ENCODE data around the gene ZNF750.

The ZNF750 gene

GRCh38 chr17:82859431-82860403, 19.9 kb upstream of the ZNF750 start:
- no peak for DNase-seq (ENCODE audit: low read depth, low spot score)

DNA sequence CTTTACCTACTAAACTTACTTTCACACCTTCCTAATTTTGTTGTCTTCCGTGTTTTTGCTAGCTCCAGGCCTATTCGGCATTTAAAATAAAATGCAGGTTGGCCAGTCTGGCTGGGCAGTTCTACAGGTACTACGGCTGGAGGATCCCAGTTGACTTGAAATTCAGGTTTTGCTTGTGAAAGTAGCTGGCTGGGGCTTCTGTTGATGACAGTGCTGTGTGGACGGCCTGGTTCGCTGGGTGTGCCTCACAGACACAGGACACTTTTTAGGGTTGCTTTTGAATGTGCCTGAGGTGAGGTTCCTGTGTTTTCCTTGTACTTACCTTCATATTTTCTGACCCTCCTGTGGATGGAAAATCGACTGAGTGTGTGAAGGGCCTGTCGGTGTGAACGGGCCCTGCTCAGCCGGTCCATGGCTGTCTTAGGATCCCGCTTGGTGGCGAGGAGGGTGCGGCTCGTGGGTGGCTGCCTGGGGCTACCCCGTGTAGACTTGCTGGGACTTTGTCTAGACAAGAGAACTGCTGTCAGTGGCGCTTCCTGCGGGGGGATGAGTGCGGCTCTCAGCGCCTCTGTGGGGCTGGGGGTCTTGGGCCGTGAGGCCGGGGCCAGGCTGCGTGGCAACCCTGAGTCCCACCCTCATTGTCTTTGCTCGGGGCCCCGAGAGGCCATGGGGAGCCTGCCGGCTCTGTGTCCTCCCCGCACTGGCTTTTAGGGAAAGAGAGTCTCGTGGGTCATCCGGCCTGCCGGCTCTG, 18.7 kb upstream of the ZNF750 start:
- DNase-seq (ENCODE audit: low read depth, low spot score) = no peak

GRCh38 chr17:82856361-82856760, 16.5 kb upstream of the ZNF750 start:
- no peak for DNase-seq (ENCODE audit: low read depth, low spot score)

DNA sequence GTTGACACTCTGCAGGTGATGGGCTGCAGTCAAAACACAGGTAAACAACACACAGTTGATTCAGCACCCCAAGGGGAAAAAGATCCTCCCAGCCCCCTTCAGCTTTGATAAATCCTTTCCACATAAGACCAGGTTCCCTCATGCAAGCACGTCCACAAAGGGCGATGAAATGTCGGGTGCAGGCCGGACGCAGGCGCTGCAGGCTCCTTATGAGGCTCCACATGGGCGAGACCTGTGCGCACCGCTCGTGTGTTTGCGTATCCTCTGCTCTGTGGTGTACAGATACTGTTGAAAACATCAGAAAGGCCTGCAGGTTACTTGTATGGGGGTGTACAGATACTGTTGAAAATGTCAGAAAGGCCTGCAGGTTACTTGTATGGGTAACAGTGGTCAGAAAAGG, 14.4 kb upstream of the ZNF750 start:
- no peak for DNase-seq (ENCODE audit: low read depth, low spot score)

- no peak for DNase-seq (ENCODE audit: low read depth, low spot score)
Measured at GRCh38 chr17:82851381-82851780, 11.6 kb upstream of the ZNF750 start.

DNA sequence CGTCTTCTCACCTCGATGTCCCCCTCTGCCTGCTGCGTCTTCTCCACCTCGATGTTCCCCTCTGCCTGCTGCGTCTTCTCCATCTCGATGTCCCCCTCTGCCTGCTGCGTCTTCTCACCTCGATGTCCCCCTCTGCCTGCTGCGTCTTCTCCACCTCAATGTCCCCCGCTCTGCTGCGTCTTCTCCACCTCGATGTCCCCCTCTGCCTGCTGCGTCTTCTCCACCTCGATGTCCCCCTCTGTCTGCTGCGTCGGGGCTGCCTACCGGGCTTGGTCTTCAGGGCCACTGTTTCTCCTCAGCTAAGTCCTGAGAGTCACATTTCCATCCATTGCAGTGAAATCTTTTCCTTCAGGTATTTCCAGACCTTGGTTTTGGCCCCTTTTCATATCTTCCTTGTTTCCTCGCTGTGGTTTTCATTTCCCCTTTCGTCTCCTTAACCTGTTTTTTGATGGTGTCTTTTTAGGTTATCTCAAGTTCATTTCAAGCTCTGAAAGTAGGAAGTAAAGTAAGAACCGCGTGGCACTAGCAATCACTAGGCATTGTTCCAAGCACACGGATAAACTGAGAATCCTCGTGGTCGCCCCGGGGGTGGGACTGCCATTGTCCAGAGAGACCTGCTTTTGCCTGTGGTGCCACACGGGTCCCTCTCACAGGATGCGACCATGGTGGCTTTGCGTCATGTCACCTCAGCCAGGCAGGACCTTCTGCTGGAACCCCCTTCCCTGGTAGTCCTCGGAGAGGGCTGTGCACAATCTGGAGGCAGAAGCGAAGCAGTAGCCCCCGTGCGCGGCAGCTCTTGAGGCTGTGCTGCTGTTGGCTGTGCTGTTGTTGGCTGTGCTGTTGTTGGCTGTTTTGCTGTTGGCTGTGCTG, 9.5 kb upstream of the ZNF750 start:
- no peak for DNase-seq (ENCODE audit: low read depth, low spot score)

- no peak for DNase-seq (ENCODE audit: low read depth, low spot score)
Measured at GRCh38 chr17:82848022-82848592, 8.3 kb upstream of the ZNF750 start.

GRCh38 chr17:82846061-82846691, 6.4 kb upstream of the ZNF750 start:
- DNase-seq (ENCODE audit: low read depth, low spot score) = no peak

GRCh38 chr17:82845163-82845807, 5.5 kb upstream of the ZNF750 start:
- DNase-seq (ENCODE audit: low read depth, low spot score) = no peak

DNA sequence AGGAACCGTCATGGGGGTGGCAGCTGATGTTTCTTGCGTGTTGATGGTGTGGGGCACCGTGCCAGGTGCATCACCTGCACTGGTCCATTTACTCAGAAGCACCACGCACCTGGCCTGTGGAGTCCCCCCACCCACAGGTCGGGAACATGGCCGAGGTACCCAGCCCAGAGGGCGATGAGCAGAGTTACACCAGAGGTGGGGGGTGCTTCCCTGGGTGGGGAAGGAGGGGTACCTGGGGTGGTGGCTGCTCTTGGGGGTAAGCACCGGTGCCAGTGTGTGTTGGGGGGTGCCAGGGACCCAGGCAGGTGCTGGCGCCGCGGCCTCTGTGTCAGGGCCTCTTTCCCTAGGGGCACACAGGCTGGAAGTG, 5.0 kb upstream of the ZNF750 start:
- DNase-seq (ENCODE audit: low read depth, low spot score) = no peak

GRCh38 chr17:82843904-82844680, 4.3 kb upstream of the ZNF750 start:
- no peak for DNase-seq (ENCODE audit: low read depth, low spot score)

- no peak for DNase-seq (ENCODE audit: low read depth, low spot score)
Measured at GRCh38 chr17:82841921-82842596, 2.2 kb upstream of the ZNF750 start.

DNA sequence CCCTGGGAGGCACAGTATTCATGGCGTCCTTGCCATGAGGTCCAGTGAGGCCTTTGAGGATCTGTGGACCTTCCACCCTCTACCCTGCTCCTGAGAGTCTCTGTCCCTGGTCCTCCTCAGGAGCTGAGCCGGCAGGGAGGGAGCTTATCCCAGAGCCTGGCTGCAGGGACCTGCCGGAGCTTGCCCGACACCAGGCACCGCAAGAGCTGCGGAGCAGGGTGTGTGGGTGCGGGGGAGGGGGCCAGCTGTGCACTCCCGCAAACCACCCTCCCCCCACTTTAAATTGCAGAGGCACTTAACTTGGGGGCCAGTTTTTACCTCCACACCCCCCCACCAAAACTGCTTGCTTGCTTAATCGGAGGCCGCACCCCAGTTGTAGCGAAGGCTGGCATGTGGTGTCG, 609 bp upstream of the ZNF750 start:
- no peak for DNase-seq (ENCODE audit: low read depth, low spot score)

- no peak for DNase-seq (ENCODE audit: low read depth, low spot score)
Measured at GRCh38 chr17:82838386-82839063, 1.3 kb downstream of the ZNF750 start.

- DNase-seq (ENCODE audit: low read depth, low spot score) = no peak
Measured at GRCh38 chr17:82837586-82838320, 2.1 kb downstream of the ZNF750 start.

DNA sequence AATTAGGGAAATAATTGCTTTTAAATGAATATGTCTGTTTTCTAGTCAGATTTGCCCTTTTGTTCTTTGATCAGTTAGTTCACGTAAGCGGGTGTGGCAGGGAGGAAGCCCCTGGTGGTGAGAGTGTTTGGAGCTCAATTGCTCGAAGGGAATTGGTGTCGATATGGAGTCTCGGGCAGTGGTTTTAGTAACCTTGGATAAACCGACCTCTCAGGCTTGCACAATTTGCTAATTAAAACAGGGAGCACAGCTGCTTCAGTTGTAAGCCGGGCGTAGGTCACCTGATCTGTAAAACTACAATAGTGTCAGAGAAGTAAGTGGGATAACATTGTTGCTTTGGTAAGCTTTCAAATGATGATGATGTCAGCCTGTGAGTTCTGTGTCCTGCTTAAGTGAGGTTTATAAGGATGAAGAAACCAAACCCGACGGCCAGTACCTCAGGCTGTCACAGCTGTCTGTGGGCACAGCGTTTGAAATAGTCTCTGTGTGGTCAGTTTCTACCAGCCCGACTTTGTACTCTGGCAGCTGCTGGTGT, 2.9 kb downstream of the ZNF750 start:
- no peak for DNase-seq (ENCODE audit: low read depth, low spot score)

- no peak for DNase-seq (ENCODE audit: low read depth, low spot score)
Measured at GRCh38 chr17:82835766-82836512, 3.9 kb downstream of the ZNF750 start.
